MM.1S (cell line): ENCODE results near the gene LAMA3.

Experiments
- DNase-seq: peaks from one replicate; pipeline ENCODE4 v3.0.0-alpha.2; 2015
- H2AFZ ChIP-seq: fragments of 300-600 bp; sonication (generic); 2 replicates; pipeline ENCODE4 v1.6.0; 2016; ENCODE audit warnings: antibody characterized with exemption, low read length
- H3F3A ChIP-seq: fragments of 300-600 bp; sonication (generic); 2 replicates; pipeline ENCODE4 v1.6.1; 2016; ENCODE audit warnings: mild to moderate bottlenecking, antibody characterized with exemption, low read length, moderate library complexity, mixed read lengths; ENCODE audit not compliant: insufficient read depth
- H3K27ac ChIP-seq: fragments of 300-600 bp; sonication (generic); 2 replicates; pipeline ENCODE4 v1.5.1; 2016; ENCODE audit warnings: mild to moderate bottlenecking, low read length
- H3K27me3 ChIP-seq: fragments of 300-600 bp; sonication (generic); replicated peaks from 2 replicates; pipeline ENCODE4 v1.6.0; 2016; ENCODE audit warnings: low read length; ENCODE audit not compliant: insufficient read depth
- H3K36me3 ChIP-seq: fragments of 300-600 bp; sonication (generic); replicated peaks from 2 replicates; pipeline ENCODE4 v1.6.1; 2016; ENCODE audit warnings: mild to moderate bottlenecking, low read length, mixed read lengths; ENCODE audit not compliant: insufficient read depth
- H3K4me1 ChIP-seq: fragments of 300-600 bp; sonication (generic); 2 replicates; pipeline ENCODE4 v1.6.1; 2016; ENCODE audit warnings: low read length, mixed read lengths
- H3K4me2 ChIP-seq: fragments of 300-600 bp; sonication (generic); 2 replicates; pipeline ENCODE4 v1.6.0; 2016; ENCODE audit warnings: low read depth, low read length
- H3K4me3 ChIP-seq: fragments of 300-600 bp; sonication (generic); 2 replicates; pipeline ENCODE4 v1.5.1; 2016; ENCODE audit warnings: low read length, mixed read lengths
- H3K79me2 ChIP-seq: fragments of 300-600 bp; sonication (generic); 2 replicates; pipeline ENCODE4 v1.6.1; 2016; ENCODE audit warnings: mixed run types, low read length, mixed read lengths
- H3K9ac ChIP-seq: fragments of 300-600 bp; sonication (generic); 2 replicates; pipeline ENCODE4 v1.6.1; 2016; ENCODE audit warnings: low read length, mixed read lengths
- H3K9me2 ChIP-seq: fragments of 300-600 bp; sonication (generic); replicated peaks from 2 replicates; pipeline ENCODE4 v1.6.1; 2016; ENCODE audit warnings: mild to moderate bottlenecking, low read length, mixed read lengths; ENCODE audit not compliant: insufficient read depth
- H3K9me3 ChIP-seq: fragments of 300-600 bp; sonication (generic); replicated peaks from 2 replicates; pipeline ENCODE4 v1.6.1; 2016; ENCODE audit warnings: mild to moderate bottlenecking, low read length, mixed read lengths; ENCODE audit not compliant: insufficient read depth
- H4K20me1 ChIP-seq: fragments of 300-600 bp; sonication (generic); 2 replicates; pipeline ENCODE4 v1.6.1; 2016; ENCODE audit warnings: mild to moderate bottlenecking, low read length, moderate library complexity, mixed read lengths; ENCODE audit not compliant: insufficient read depth
- CTCF ChIP-seq: fragments of 300-600 bp; sonication (generic); IDR thresholded peaks from 2 replicates; pipeline ENCODE4 v1.5.1; 2016; ENCODE audit warnings: antibody characterized with exemption, low read length, mixed read lengths
- EZH2 ChIP-seq: fragments of 300-600 bp; sonication (generic); optimal IDR thresholded peaks from 2 replicates; pipeline ENCODE3; 2017; ENCODE audit warnings: low read depth, mild to moderate bottlenecking, antibody characterized with exemption, low read length, mixed read lengths
- EZH2phosphoT487 ChIP-seq: fragments of 300-600 bp; sonication (generic); IDR thresholded peaks from 2 replicates; pipeline ENCODE4 v1.6.1; 2018; ENCODE audit warnings: antibody characterized with exemption, low read length

Gene LAMA3

DNA sequence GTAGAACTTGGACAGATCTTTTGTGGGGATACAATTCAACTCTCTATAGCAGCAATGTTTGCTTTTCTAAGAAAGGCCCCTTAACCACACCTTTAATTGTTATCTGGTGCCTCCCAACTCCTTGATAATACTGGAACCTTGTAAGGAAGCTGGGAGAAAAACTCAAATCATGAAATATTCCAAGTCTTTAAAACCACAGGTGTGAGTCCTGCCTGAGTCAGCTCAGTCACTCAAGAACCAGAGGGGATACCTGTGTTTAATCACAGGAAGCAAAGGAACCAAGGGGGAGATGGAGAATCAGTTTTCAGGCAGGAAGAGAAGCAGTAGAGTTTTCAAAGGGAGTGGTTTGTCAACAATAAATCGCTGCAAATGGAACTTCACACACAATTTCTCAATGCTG lies 159.9 kb downstream of the LAMA3 start:
- no peak overlapping the region for H3K4me3 ChIP-seq
- no peaks in the 10 kb centered on the region for H3K9me2 ChIP-seq
- no peak overlapping the region for H2AFZ ChIP-seq
- no peaks in the 10 kb centered on the region for H3K27me3 ChIP-seq
- no peaks in the 10 kb centered on the region for H3K79me2 ChIP-seq
- no peaks in the 10 kb centered on the region for H3F3A ChIP-seq
- H3K27ac ChIP-seq: no peak overlapping the region
- no peak overlapping the region for H3K9ac ChIP-seq
- no peaks in the 10 kb centered on the region for H3K9me3 ChIP-seq
- no peaks in the 10 kb centered on the region for H4K20me1 ChIP-seq
- H3K4me1 ChIP-seq: no peaks in the 10 kb centered on the region
- DNase-seq: no peak
- TF ChIP-seq EZH2 (no peak), CTCF (no peak), EZH2phosphoT487 (no peak)
- H3K36me3 ChIP-seq: no peaks in the 10 kb centered on the region
- no peak overlapping the region for H3K4me2 ChIP-seq

DNA sequence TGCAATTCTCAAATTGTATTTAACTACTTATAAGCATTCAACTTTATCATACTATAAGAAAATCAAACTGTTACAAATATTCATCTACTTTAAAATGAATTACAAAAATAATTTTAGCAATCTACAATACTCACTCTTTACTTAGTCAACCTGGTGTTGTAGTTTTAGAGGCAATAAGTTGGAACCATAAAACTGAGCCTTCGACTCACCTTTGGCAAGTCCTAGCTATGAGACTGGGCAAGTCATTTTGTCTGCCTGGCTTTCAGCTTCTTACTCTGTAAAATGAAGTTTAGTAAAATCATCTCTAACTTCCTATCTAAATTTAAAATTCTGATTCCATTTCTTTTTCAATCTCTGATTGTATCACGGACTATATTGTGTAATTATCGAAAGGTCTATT lies 161.0 kb downstream of the LAMA3 start:
- Histone ChIP-seq H2AFZ (no peak overlapping the region), H3F3A (no peaks in the 10 kb centered on the region), H4K20me1 (no peaks in the 10 kb centered on the region), H3K9me2 (no peaks in the 10 kb centered on the region), H3K9ac (no peak overlapping the region), H3K4me3 (no peak overlapping the region), H3K4me1 (no peaks in the 10 kb centered on the region), H3K36me3 (no peaks in the 10 kb centered on the region), H3K27ac (no peak overlapping the region), H3K9me3 (no peaks in the 10 kb centered on the region), H3K27me3 (no peaks in the 10 kb centered on the region), H3K79me2 (no peaks in the 10 kb centered on the region), H3K4me2 (no peak overlapping the region)
- DNase-seq: no peak
- no peak for TF ChIP-seq EZH2phosphoT487
- TF ChIP-seq CTCF: no peak
- TF ChIP-seq EZH2: no peak

DNA sequence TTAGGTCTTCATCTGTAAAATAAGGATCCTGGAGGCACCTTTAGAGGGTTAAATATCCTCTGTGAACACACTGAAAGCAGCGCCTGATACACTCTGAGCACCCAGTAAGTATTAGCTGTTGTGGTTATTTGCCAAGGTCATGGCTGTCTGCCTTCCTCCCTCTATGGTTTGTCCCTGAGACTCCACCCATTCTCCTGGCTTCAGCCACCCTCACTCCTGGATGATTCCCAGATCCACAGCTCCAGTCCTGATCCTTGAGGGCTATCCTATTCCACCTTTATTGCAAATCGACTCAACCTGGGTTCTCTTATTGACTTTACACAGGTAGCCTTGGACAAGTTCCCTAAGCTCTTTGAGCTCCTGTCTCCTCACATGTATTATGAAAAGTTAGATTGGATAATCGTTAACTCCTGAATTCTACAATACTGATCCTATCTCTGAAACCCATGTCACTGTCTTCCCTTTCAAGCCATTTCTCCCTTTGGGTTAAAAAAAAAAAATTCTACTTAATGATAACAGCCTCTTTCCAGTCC lies 162.3 kb downstream of the LAMA3 start:
- H3K9me2 ChIP-seq: no peaks in the 10 kb centered on the region
- no peak for DNase-seq
- H3K79me2 ChIP-seq: no peaks in the 10 kb centered on the region
- no peaks in the 10 kb centered on the region for H3K36me3 ChIP-seq
- no peak overlapping the region for H3K27ac ChIP-seq
- H3K9ac ChIP-seq: no peak overlapping the region
- H4K20me1 ChIP-seq: no peaks in the 10 kb centered on the region
- H3K4me1 ChIP-seq: no peaks in the 10 kb centered on the region
- no peaks in the 10 kb centered on the region for H3K27me3 ChIP-seq
- H3K9me3 ChIP-seq: no peaks in the 10 kb centered on the region
- no peaks in the 10 kb centered on the region for H3F3A ChIP-seq
- H3K4me2 ChIP-seq: no peak overlapping the region
- no peak for TF ChIP-seq EZH2
- no peak for TF ChIP-seq CTCF
- no peak for TF ChIP-seq EZH2phosphoT487
- no peak overlapping the region for H3K4me3 ChIP-seq
- no peak overlapping the region for H2AFZ ChIP-seq
